ENCODE data around the gene RABGEF1. TPM values are rescaled to one million over a fixed set of nuclear protein-coding genes. Genes with fewer than 3 reads are reported as not detected.
"Not testable (repeated sequence)": the region's sequence is repeated elsewhere in the genome, so short reads cannot be mapped to it uniquely, and the experiment has no call there.

The RABGEF1 gene
- total RNA-seq, 2 experiments from 2014 or later: 18.2 to 25.5 TPM

GRCh38 chr7:66694286-66694685, 46.2 kb upstream of the RABGEF1 start:
- Histone ChIP-seq H4K20me1 (ENCODE audit: insufficient read depth, low read length) (no peaks in the 10 kb centered on the region), H3K27ac (ENCODE audit: low read depth, low read length, poor library complexity, severe bottlenecking) (no peak overlapping the region), H3K4me2 (ENCODE audit: low read length) (no peak overlapping the region), H3K4me1 (ENCODE audit: insufficient read depth, low read length, poor library complexity, severe bottlenecking) (no peaks in the 10 kb centered on the region), H3K79me2 (ENCODE audit: insufficient read depth, low read depth, low read length) (no peaks in the 10 kb centered on the region), H3K9me3 (ENCODE audit: low read length) (no peaks in the 10 kb centered on the region), H2AFZ (ENCODE audit: low read length) (no peak overlapping the region), H3K36me3 (ENCODE audit: insufficient read depth, low read length) (peaks cover 4% of the 10 kb centered on the region; the same call in 1 of the 2 replicates), H3K4me3 (ENCODE audit: low read depth, low read length, poor library complexity, severe bottlenecking) (no peak overlapping the region), H3K9me2 (ENCODE audit: insufficient read depth, low read length) (no peaks in the 10 kb centered on the region)
- ChIA-PET CTCF (ENCODE audit: unreplicated experiment) (no interaction called here), POLR2A (interaction anchor here (0.6 kb wide), 1 partner anchor 12 kb away, joined by 5 read pairs; no protein-coding TSS in a partner anchor)
- no peak for DNase-seq (ENCODE audit: low spot score)
- no peak for TF ChIP-seq EZH2phosphoT487 (IDR thresholded peaks at IDR 0.05; ENCODE audit: borderline replicate concordance, low read depth, low read length)
- TF ChIP-seq, protein P1, sequence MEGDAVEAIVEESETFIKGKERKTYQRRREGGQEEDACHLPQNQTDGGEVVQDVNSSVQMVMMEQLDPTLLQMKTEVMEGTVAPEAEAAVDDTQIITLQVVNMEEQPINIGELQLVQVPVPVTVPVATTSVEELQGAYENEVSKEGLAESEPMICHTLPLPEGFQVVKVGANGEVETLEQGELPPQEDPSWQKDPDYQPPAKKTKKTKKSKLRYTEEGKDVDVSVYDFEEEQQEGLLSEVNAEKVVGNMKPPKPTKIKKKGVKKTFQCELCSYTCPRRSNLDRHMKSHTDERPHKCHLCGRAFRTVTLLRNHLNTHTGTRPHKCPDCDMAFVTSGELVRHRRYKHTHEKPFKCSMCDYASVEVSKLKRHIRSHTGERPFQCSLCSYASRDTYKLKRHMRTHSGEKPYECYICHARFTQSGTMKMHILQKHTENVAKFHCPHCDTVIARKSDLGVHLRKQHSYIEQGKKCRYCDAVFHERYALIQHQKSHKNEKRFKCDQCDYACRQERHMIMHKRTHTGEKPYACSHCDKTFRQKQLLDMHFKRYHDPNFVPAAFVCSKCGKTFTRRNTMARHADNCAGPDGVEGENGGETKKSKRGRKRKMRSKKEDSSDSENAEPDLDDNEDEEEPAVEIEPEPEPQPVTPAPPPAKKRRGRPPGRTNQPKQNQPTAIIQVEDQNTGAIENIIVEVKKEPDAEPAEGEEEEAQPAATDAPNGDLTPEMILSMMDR (conservative IDR thresholded peaks at IDR 0.05; ENCODE audit: low read length): no peak
- no TSS peak for BruUV-seq (replicated peaks)
- intact Hi-C loops (cut with micrococcal nuclease; ENCODE audit: unreplicated experiment): no loop called here

- H3K4me3 ChIP-seq (ENCODE audit: low read depth, low read length, poor library complexity, severe bottlenecking); H3K79me2 ChIP-seq (ENCODE audit: insufficient read depth, low read depth, low read length); H3K4me1 ChIP-seq (ENCODE audit: insufficient read depth, low read length, poor library complexity, severe bottlenecking); H3K4me2 ChIP-seq (ENCODE audit: low read length); DNase-seq (ENCODE audit: low spot score); H3K36me3 ChIP-seq (ENCODE audit: insufficient read depth, low read length); H3K9me2 ChIP-seq (ENCODE audit: insufficient read depth, low read length); H2AFZ ChIP-seq (ENCODE audit: low read length); POLR2A ChIA-PET; H3K27ac ChIP-seq (ENCODE audit: low read depth, low read length, poor library complexity, severe bottlenecking); intact Hi-C loops (cut with micrococcal nuclease; ENCODE audit: unreplicated experiment); H3K9me3 ChIP-seq (ENCODE audit: low read length); CTCF ChIA-PET (ENCODE audit: unreplicated experiment); BruUV-seq (replicated peaks); H4K20me1 ChIP-seq (ENCODE audit: insufficient read depth, low read length): not testable (repeated sequence)
These were observed 45.1 kb upstream of the RABGEF1 start for GRCh38 chr7:66695417-66695816.

DNA sequence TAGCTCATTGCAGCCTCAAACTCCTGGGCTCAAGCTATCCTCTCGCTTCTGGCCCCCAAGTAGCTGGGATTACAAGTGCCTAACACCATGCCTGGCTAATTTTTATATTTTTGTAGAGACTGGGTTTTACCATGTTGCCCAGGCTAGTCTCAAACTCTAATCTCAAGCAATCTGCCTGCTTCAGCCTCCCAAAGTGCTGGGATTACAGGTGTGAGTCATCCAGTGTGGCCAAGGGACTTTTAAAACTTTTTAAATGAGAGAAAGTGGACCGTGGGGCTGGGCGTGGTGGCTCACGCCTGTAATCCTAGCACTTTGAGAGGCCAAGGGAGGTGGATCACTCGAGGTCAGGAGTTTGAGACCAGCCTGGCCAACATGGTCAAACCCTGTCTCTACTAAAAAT, 44.4 kb upstream of the RABGEF1 start:
- H3K9me2 ChIP-seq (ENCODE audit: insufficient read depth, low read length); H3K79me2 ChIP-seq (ENCODE audit: insufficient read depth, low read depth, low read length); H3K9me3 ChIP-seq (ENCODE audit: low read length); H3K4me1 ChIP-seq (ENCODE audit: insufficient read depth, low read length, poor library complexity, severe bottlenecking); H3K4me3 ChIP-seq (ENCODE audit: low read depth, low read length, poor library complexity, severe bottlenecking); H3K4me2 ChIP-seq (ENCODE audit: low read length); CTCF ChIA-PET (ENCODE audit: unreplicated experiment); H3K27ac ChIP-seq (ENCODE audit: low read depth, low read length, poor library complexity, severe bottlenecking); H4K20me1 ChIP-seq (ENCODE audit: insufficient read depth, low read length); H2AFZ ChIP-seq (ENCODE audit: low read length); H3K36me3 ChIP-seq (ENCODE audit: insufficient read depth, low read length); intact Hi-C loops (cut with micrococcal nuclease; ENCODE audit: unreplicated experiment); BruUV-seq (replicated peaks); DNase-seq (ENCODE audit: low spot score); POLR2A ChIA-PET: not testable (repeated sequence)

DNA sequence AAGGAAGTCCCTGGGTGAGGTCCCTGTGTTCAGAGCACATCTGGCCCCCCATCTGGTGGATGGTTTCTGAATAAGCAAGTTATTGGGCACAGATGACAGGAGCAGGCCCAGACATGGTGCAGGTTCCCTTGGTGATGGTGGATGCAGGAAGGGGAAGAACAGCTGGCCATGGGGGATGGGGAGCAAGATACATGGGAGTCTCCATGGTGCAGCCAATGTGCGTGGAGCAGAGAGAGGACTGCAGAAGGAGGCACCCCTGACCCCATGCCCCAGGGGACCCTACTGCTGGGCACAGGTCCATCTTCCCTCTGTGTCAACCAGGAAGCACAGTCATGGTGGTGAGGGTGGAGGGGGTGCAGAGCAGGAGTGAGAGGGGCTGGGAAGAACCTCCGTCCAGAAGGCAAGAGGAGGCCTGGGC, 43.8 kb upstream of the RABGEF1 start:
- POLR2A ChIA-PET: no interaction called here
- no peaks in the 10 kb centered on the region for H3K4me1 ChIP-seq (ENCODE audit: insufficient read depth, low read length, poor library complexity, severe bottlenecking)
- intact Hi-C loops (cut with micrococcal nuclease; ENCODE audit: unreplicated experiment): no loop called here
- H2AFZ ChIP-seq (ENCODE audit: low read length): no peak overlapping the region
- H3K4me2 ChIP-seq (ENCODE audit: low read length): no peak overlapping the region
- no peak for TF ChIP-seq EZH2phosphoT487 (IDR thresholded peaks at IDR 0.05; ENCODE audit: borderline replicate concordance, low read depth, low read length)
- TF ChIP-seq, protein P1 (conservative IDR thresholded peaks at IDR 0.05; ENCODE audit: low read length): no peak
- CTCF ChIA-PET (ENCODE audit: unreplicated experiment): no interaction called here
- H3K27ac ChIP-seq (ENCODE audit: low read depth, low read length, poor library complexity, severe bottlenecking): no peak overlapping the region
- H3K4me3 ChIP-seq (ENCODE audit: low read depth, low read length, poor library complexity, severe bottlenecking): no peak overlapping the region
- H3K79me2 ChIP-seq (ENCODE audit: insufficient read depth, low read depth, low read length): no peaks in the 10 kb centered on the region
- no peak for DNase-seq (ENCODE audit: low spot score)
- no peaks in the 10 kb centered on the region for H3K9me3 ChIP-seq (ENCODE audit: low read length)
- no peaks in the 10 kb centered on the region for H3K9me2 ChIP-seq (ENCODE audit: insufficient read depth, low read length)
- no peaks in the 10 kb centered on the region for H4K20me1 ChIP-seq (ENCODE audit: insufficient read depth, low read length)
- BruUV-seq (replicated peaks): no TSS peak
- H3K36me3 ChIP-seq (ENCODE audit: insufficient read depth, low read length): peaks cover 4% of the 10 kb centered on the region; the same call in 1 of the 2 replicates

All from OCI-LY7 (cell line).